Endothelial cell of umbilical vein (primary cell): Measurements from ENCODE around the gene KRTAP4-4. TPM values are rescaled to one million over a fixed set of nuclear protein-coding genes. Genes with fewer than 3 reads are reported as not detected.
"Not testable (repeated sequence)": the region's sequence is repeated elsewhere in the genome, so short reads cannot be mapped to it uniquely, and the experiment has no call there.

Source experiments
- BruUV-seq: library from RNA; stranded (reverse); fragments of 400-500 nt; replicated peaks from 2 replicates; lab custom pipeline; 2021; lab: Mats Ljungman, UMichigan
- CTCF ChIA-PET: fragments of 300-600, 350-600 bp; sonication (Branson Sonifier 250); formaldehyde crosslinking; loops from one replicate; lab custom pipeline; 2021; ENCODE audit warnings: antibody characterized with exemption, inconsistent platforms; lab: Charles Lee
- POLR2A ChIA-PET: fragments of 300-600, 350-600 bp; sonication (Branson Sonifier 250); formaldehyde crosslinking; loops from one replicate; lab custom pipeline; 2021; ENCODE audit warnings: antibody characterized with exemption, inconsistent platforms; lab: Charles Lee
- DNase-seq: peaks from one replicate; pipeline ENCODE4 v3.0.0-alpha.2; 2011; ENCODE audit warnings: low read depth, low spot score
- FAIRE-seq: peaks from 2 replicates; lab custom pipeline; 2011; peaks lifted over from hg19 to GRCh38; lab: Jason Lieb, UNC
- H2AFZ ChIP-seq: 2 replicates; pipeline ENCODE4 v1.6.0; 2012; ENCODE audit warnings: low read depth, low read length, control low read depth, inconsistent platforms
- H3K27ac ChIP-seq: 2 replicates; pipeline ENCODE4 v1.5.1; 2011; ENCODE audit warnings: low read depth, mild to moderate bottlenecking, control low read depth, low read length, moderate library complexity; ENCODE audit not compliant: insufficient read depth
- H3K27me3 ChIP-seq, 2 experiments: 2 replicates each; pipeline versions ENCODE4 v1.6.0 to v1.6.1; 2011; ENCODE audit warnings: low read length in 2 of 2, mixed read lengths in 1 of 2; ENCODE audit not compliant: control insufficient read depth in 2 of 2, insufficient read depth in 2 of 2
- H3K36me3 ChIP-seq, 2 experiments: 2 replicates in 1 of 2; 3 replicates in 1 of 2; pipeline ENCODE4 v1.5.1; 2011; ENCODE audit warnings: low read length in 2 of 2, mild to moderate bottlenecking in 1 of 2, moderate library complexity in 1 of 2; ENCODE audit not compliant: control insufficient read depth in 2 of 2, insufficient read depth in 2 of 2; ENCODE audit errors: extremely low read depth in 1 of 2
- H3K4me1 ChIP-seq: 3 replicates; pipeline ENCODE4 v1.5.1; 2011; ENCODE audit warnings: mild to moderate bottlenecking, low read length; ENCODE audit not compliant: control insufficient read depth, insufficient read depth; ENCODE audit errors: extremely low read depth
- H3K4me2 ChIP-seq: 2 replicates; pipeline ENCODE4 v1.6.1; 2011; ENCODE audit warnings: low read length, control low read depth, mixed read lengths; ENCODE audit not compliant: insufficient read depth
- H3K4me3 ChIP-seq, 3 experiments: fragments of 200-600 bp in 1 of 3; sonication (generic), shearing (Covaris generic) in 1 of 3; replicated peaks in 1 of 3; 2 replicates each; pipeline ENCODE4 v1.5.1; 2011 to 2016; ENCODE audit warnings: control low read depth in 3 of 3, low read length in 3 of 3, mild to moderate bottlenecking in 2 of 3, inconsistent platforms in 1 of 3, low read depth in 1 of 3, moderate library complexity in 1 of 3; ENCODE audit not compliant: insufficient read depth in 1 of 3
- H3K79me2 ChIP-seq: 2 replicates; pipeline ENCODE4 v1.6.0; 2012; ENCODE audit warnings: low read length, inconsistent platforms; ENCODE audit not compliant: control insufficient read depth, insufficient read depth
- H3K9ac ChIP-seq: replicated peaks from 2 replicates; pipeline ENCODE3; 2011; ENCODE audit warnings: low read length, control low read depth; ENCODE audit not compliant: insufficient read depth; ENCODE audit errors: extremely low read depth
- H3K9me1 ChIP-seq: replicated peaks from 3 replicates; pipeline ENCODE4 v1.6.0; 2011; ENCODE audit warnings: mild to moderate bottlenecking, low read length; ENCODE audit not compliant: control insufficient read depth, insufficient read depth; ENCODE audit errors: extremely low read depth
- H3K9me3 ChIP-seq: replicated peaks from 2 replicates; pipeline ENCODE4 v1.5.1; 2012; ENCODE audit warnings: low read length, inconsistent platforms; ENCODE audit not compliant: control insufficient read depth, insufficient read depth
- H4K20me1 ChIP-seq: replicated peaks from 2 replicates; pipeline ENCODE3; 2011; ENCODE audit warnings: mild to moderate bottlenecking, low read length; ENCODE audit not compliant: control insufficient read depth, insufficient read depth; ENCODE audit errors: extremely low read depth
- EZH2 ChIP-seq: IDR thresholded peaks from 2 replicates; pipeline ENCODE4 v1.6.1; 2012; ENCODE audit warnings: borderline replicate concordance, low read depth, mild to moderate bottlenecking, moderate library complexity, low read length, inconsistent platforms; ENCODE audit not compliant: severe bottlenecking
- GATA2 ChIP-seq: IDR thresholded peaks from 2 replicates; pipeline ENCODE4 v1.7.0; 2011; ENCODE audit warnings: low read depth, mild to moderate bottlenecking, moderate library complexity, mixed read lengths, low read length; ENCODE audit not compliant: insufficient read length, insufficient read depth
- MYC ChIP-seq: IDR thresholded peaks from one replicate; pipeline ENCODE4 v1.6.1; 2011; ENCODE audit warnings: mild to moderate bottlenecking, low read depth, low read length
- POLR2A ChIP-seq: IDR thresholded peaks from 2 replicates; pipeline ENCODE4 v1.6.1; 2012; ENCODE audit warnings: low read depth, mild to moderate bottlenecking, control low read depth, low read length
- dilution Hi-C: fragments of 300-500 bp; cut with MboI; formaldehyde crosslinking; loops from one replicate; pipeline ENCODE4 v1.15.0; 2019; ENCODE audit warnings: low sequenced_read_pairs; ENCODE audit not compliant: extremely low pct_ligation_motif_present
- intact Hi-C: fragments of 100-400 bp; cut with micrococcal nuclease; formaldehyde crosslinking; loops from one replicate; pipeline ENCODE4 v1.10.0; 2022
- polyA plus RNA-seq, 4 experiments: library from polyadenylated mRNA; depleted of rRNA in 3 of 4; stranded (reverse) in 3 of 4; unstranded in 1 of 4; fragments of >200 nt; gene quantifications; 2 replicates each; pipeline versions ENCODE4 v1.2.1 to v1.2.3, GENCODE V29; 2011 to 2012; ENCODE audit warnings: missing spikeins in 1 of 4
- total RNA-seq: library from RNA; stranded (reverse); gene quantifications from 2 replicates; pipeline ENCODE4 v1.2.3, GENCODE V29; 2021
- TF ChIP-seq, protein P1 (sequence below), 2 donors: IDR thresholded peaks; 1 replicate in 1 of 2; 2 replicates in 1 of 2; pipeline ENCODE4 v1.5.1; 2011; ENCODE audit warnings: low read length in 2 of 2, mild to moderate bottlenecking in 2 of 2, moderate library complexity in 2 of 2, control low read depth in 1 of 2, inconsistent platforms in 1 of 2, low read depth in 1 of 2; ENCODE audit not compliant: insufficient read depth in 1 of 2; ENCODE audit errors: extremely low read depth in 1 of 2

KRTAP4-4 gene
- total and polyA plus RNA-seq, 2 donors (not counting 3 experiments of a cell fraction or from before 2014, with no cell fraction given): not detected

DNA sequence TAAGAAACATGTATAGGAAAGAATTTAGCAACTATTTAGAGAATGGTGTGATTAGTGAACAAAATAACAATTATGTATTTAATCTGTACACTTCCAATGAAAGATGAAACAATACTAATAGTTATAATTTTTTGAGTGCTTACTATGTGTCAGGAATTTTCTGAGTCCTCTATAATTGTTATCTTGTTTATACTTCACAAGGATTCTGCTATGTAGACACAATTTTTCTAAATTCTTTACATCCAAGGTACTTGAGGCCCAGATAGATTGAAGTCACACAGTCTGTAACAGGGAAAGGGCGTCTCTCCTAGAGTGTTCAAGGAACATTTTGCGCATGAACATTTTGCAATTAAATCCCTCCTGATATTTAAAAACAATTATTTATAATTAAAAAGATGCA is 35.5 kb downstream of the KRTAP4-4 start:
- no peak overlapping the region for H3K9ac ChIP-seq
- intact Hi-C loops: no loop called here
- H4K20me1 ChIP-seq: no peaks in the 10 kb centered on the region
- no peaks in the 10 kb centered on the region for H3K9me1 ChIP-seq
- dilution Hi-C loops: no loop called here
- CTCF ChIA-PET: interaction anchor here (1.3 kb wide), 1 partner anchor 538 kb away, joined by 3 read pairs; no protein-coding TSS in a partner anchor
- H3K79me2 ChIP-seq: no peaks in the 10 kb centered on the region
- no peak overlapping the region for H2AFZ ChIP-seq
- H3K27me3 ChIP-seq: no peaks in the 10 kb centered on the region
- POLR2A ChIA-PET: no interaction called here
- H3K4me2 ChIP-seq: no peak overlapping the region
- H3K9me3 ChIP-seq: no peaks in the 10 kb centered on the region
- H3K4me1 ChIP-seq: peaks cover 3% of the 10 kb centered on the region
- no peak overlapping the region for H3K4me3 ChIP-seq
- TF ChIP-seq, protein P1, sequence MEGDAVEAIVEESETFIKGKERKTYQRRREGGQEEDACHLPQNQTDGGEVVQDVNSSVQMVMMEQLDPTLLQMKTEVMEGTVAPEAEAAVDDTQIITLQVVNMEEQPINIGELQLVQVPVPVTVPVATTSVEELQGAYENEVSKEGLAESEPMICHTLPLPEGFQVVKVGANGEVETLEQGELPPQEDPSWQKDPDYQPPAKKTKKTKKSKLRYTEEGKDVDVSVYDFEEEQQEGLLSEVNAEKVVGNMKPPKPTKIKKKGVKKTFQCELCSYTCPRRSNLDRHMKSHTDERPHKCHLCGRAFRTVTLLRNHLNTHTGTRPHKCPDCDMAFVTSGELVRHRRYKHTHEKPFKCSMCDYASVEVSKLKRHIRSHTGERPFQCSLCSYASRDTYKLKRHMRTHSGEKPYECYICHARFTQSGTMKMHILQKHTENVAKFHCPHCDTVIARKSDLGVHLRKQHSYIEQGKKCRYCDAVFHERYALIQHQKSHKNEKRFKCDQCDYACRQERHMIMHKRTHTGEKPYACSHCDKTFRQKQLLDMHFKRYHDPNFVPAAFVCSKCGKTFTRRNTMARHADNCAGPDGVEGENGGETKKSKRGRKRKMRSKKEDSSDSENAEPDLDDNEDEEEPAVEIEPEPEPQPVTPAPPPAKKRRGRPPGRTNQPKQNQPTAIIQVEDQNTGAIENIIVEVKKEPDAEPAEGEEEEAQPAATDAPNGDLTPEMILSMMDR (IDR thresholded peaks at IDR 0.05; ENCODE audit: extremely low read depth in 1 of 2, insufficient read depth in 1 of 2, low read depth in 1 of 2, low read length in 2 of 2): no peak
- TF ChIP-seq GATA2 (no peak), POLR2A (no peak), MYC (no peak), EZH2 (no peak)
- no peaks in the 10 kb centered on the region for H3K36me3 ChIP-seq
- FAIRE-seq (no peak), DNase-seq (no peak)
- no TSS peak for BruUV-seq
- no peak overlapping the region for H3K27ac ChIP-seq

DNA sequence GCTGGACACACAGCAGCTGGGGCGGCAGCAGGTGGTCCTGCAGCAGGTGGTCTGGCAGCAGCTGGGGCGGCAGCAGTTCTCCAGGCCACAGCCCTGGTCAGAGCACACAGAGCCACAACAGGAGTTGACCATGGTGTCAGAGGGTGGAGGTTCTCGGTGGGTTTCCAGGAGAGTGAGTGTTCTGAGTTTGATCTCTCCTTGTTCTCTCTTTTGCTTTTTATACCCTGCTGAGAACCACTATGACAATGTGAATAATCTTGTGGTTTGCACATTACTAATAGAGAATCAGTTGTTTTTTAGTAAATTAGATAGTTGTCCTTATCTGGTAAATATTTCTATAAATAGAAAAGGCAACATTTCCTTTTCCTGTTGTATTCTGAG is 36.6 kb downstream of the KRTAP4-4 start, which contains the start of gene KRTAP4-12:
Gene KRTAP4-12 (minus strand): TSS at position 192 of the 381 bp plus-strand sequence. CDS start 60 bp downstream, at position 132.
- FAIRE-seq: not testable (repeated sequence)
- CTCF ChIA-PET: interaction anchor here (1.3 kb wide), 1 partner anchor 539 kb away, joined by 3 read pairs; no protein-coding TSS in a partner anchor

DNA sequence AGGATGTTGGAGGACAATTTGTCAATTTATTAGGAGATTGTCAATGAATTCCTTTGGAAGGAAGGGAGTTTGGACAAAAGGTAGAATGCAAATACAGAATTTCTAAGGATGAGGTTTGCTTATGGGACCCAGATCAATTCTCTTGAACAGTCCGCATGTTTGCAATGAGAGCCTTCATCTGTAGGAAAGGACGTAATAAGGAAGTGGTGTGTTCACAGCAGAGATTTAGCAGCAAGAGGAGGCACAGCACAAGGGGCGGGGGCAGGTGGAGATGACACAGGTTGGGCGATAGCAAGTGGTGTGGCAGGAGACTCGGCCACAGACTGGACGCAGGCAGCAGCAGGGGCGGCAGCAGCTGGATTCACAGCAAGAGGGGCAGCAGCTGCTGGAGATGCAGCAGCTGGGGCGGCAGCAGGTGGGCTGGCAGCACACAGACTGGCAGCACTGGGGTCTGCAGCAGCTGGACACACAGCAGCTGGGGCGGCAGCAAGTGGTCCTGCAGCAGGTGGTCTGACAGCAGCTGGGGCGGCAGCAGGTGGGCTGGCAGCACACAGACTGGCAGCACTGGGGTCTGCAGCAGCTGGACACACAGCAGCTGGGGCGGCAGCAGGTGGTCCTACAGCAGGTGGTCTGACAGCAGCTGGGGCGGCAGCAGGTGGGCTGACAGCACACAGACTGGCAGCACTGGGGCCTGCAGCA is 37.1 kb downstream of the KRTAP4-4 start:
- H3K4me2 ChIP-seq, H3K9me1 ChIP-seq, dilution Hi-C loops, H3K36me3 ChIP-seq, intact Hi-C loops, POLR2A ChIA-PET, H2AFZ ChIP-seq, DNase-seq, FAIRE-seq, H3K9me3 ChIP-seq, BruUV-seq, H3K4me3 ChIP-seq, H3K9ac ChIP-seq, CTCF ChIA-PET, H3K27me3 ChIP-seq, H3K27ac ChIP-seq, H3K79me2 ChIP-seq, H3K4me1 ChIP-seq, H4K20me1 ChIP-seq: not testable (repeated sequence)

More for the DNA sequence above, 36.6 kb downstream of the KRTAP4-4 start, which contains the start of gene KRTAP4-12:
- H3K9ac ChIP-seq, dilution Hi-C loops, H3K79me2 ChIP-seq, H3K9me3 ChIP-seq, BruUV-seq, H3K4me2 ChIP-seq, H3K27me3 ChIP-seq, H3K36me3 ChIP-seq, H4K20me1 ChIP-seq, H3K27ac ChIP-seq, H3K9me1 ChIP-seq, intact Hi-C loops, H3K4me1 ChIP-seq, H2AFZ ChIP-seq, DNase-seq, POLR2A ChIA-PET, H3K4me3 ChIP-seq: not testable (repeated sequence)
